ENCODE measurements around the gene VSTM4. TPM values are rescaled to one million over a fixed set of nuclear protein-coding genes. Genes with fewer than 3 reads are reported as not detected.

The VSTM4 gene
- total and polyA plus RNA-seq, 2 of the 4 experiments (the other 2 are of a cell fraction): 2.4 to 2.9 TPM

DNA sequence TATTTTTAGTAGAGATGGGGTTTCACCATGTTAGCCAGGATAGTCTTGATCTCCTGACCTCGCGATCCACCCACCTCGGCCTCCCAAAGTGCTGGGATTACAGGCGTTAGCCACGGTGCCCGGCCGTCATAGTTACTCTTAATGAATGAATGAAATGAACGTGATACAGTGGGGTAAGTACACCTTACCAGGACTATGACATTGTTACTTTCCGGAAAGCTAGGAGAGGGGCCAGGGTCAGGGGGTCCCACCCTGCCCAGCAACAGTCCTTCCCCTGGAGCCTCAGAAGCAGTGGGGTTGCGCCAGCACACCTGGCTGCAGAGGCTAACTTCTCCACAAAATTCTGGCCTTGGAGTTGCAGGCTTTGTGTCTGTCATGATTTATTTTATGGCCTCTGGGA, 21.4 kb downstream of the VSTM4 start:
- no peak overlapping the region for H3K23ac ChIP-seq (ENCODE audit: low read depth, low read length)
- ATAC-seq (ENCODE audit: low read depth): no peak
- no peak overlapping the region for H4K8ac ChIP-seq (ENCODE audit: low read depth in 2 of 2, low read length in 2 of 2)
- no peak overlapping the region for H2BK5ac ChIP-seq (ENCODE audit: low read depth, low read length, poor library complexity, severe bottlenecking)
- no peak overlapping the region for H2AK9ac ChIP-seq (replicated peaks; ENCODE audit: low read depth, low read length, poor library complexity)
- no peak overlapping the region for H4K91ac ChIP-seq (ENCODE audit: insufficient read depth, low read depth, low read length)
- no peak overlapping the region for H4K5ac ChIP-seq (ENCODE audit: low read depth, low read length)
- ChIA-PET POLR2A (ENCODE audit: unreplicated experiment) (no interaction called here), CTCF (no interaction called here)
- no peak overlapping the region for H3K4me2 ChIP-seq (ENCODE audit: low read depth, low read length)
- dilution Hi-C loops (cut with HindIII; ENCODE audit: low sequenced_read_pairs, unreplicated experiment) (no loop called here), in situ Hi-C loops (cut with MboI; ENCODE audit: low sequenced_read_pairs) (no loop called here), intact Hi-C loops (cut with micrococcal nuclease) (no loop called here)
- H3K27ac ChIP-seq (ENCODE audit: insufficient read depth, low read length): no peak overlapping the region
- no peak overlapping the region for H3K9ac ChIP-seq (ENCODE audit: low read depth, low read length)
- no peak overlapping the region for H3K56ac ChIP-seq (ENCODE audit: extremely low read depth, insufficient read depth, low read length)
- H2AFZ ChIP-seq (replicated peaks; ENCODE audit: low read length, poor library complexity): no peak overlapping the region
- BruUV-seq (replicated peaks): no TSS peak
- H3K79me1 ChIP-seq (ENCODE audit: low read depth in 1 of 2, low read length in 2 of 2): no peaks in the 10 kb centered on the region; a peak in 2 of 4 replicates
- TF ChIP-seq POLR2A (IDR thresholded peaks at IDR 0.05; ENCODE audit: low read depth, low read length) (no peak), CTCF (conservative IDR thresholded peaks at IDR 0.05; ENCODE audit: low read depth, low read length) (no peak), RFX5 (IDR thresholded peaks at IDR 0.05; ENCODE audit: low read depth, low read length) (no peak), MAFK (IDR thresholded peaks at IDR 0.05; ENCODE audit: low read depth, low read length) (no peak), CHD1 (IDR thresholded peaks at IDR 0.05; ENCODE audit: low read depth, low read length) (no peak), RCOR1 (IDR thresholded peaks at IDR 0.05; ENCODE audit: insufficient replicate concordance, low read length) (no peak), CEBPB (IDR thresholded peaks at IDR 0.05; ENCODE audit: low read depth, low read length) (no peak), NFE2L2 (IDR thresholded peaks at IDR 0.05; ENCODE audit: low read depth, low read length) (no peak), MAZ (IDR thresholded peaks at IDR 0.05; ENCODE audit: borderline replicate concordance, low read depth, low read length) (no peak), USF2 (IDR thresholded peaks at IDR 0.05; ENCODE audit: low read depth, low read length) (no peak), BHLHE40 (IDR thresholded peaks at IDR 0.05; ENCODE audit: low read depth, low read length) (no peak)
- TF ChIP-seq, protein P1, sequence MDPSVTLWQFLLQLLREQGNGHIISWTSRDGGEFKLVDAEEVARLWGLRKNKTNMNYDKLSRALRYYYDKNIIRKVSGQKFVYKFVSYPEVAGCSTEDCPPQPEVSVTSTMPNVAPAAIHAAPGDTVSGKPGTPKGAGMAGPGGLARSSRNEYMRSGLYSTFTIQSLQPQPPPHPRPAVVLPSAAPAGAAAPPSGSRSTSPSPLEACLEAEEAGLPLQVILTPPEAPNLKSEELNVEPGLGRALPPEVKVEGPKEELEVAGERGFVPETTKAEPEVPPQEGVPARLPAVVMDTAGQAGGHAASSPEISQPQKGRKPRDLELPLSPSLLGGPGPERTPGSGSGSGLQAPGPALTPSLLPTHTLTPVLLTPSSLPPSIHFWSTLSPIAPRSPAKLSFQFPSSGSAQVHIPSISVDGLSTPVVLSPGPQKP (IDR thresholded peaks at IDR 0.05; ENCODE audit: borderline replicate concordance, low read depth, low read length): no peak
- no CpG with 5 or more reads among the region's 10 CpGs for WGBS, 2 experiments (ENCODE audit: extremely low coverage in 2 of 2, insufficient read length in 1 of 2)
- no peak overlapping the region for H2BK120ac ChIP-seq (ENCODE audit: low read depth, low read length)
- H3K27me3 ChIP-seq (ENCODE audit: control insufficient read depth, insufficient read depth, low read length): no peaks in the 10 kb centered on the region
- peaks cover 3% of the 10 kb centered on the region; the same call in 1 of the 2 replicates for H3K36me3 ChIP-seq (ENCODE audit: control insufficient read depth, insufficient read depth, low read length)
- no peak overlapping the region for H2AK5ac ChIP-seq (ENCODE audit: low read depth, low read length)
- H3K9me3 ChIP-seq (ENCODE audit: control insufficient read depth, insufficient read depth, low read length): no peaks in the 10 kb centered on the region
- H3K9me1 ChIP-seq (ENCODE audit: insufficient read depth, low read length): peaks cover 4% of the 10 kb centered on the region; the same call in 1 of the 2 replicates
- 0 out of 2 replicates have a peak, but pooled peaks cover 4% of the 10 kb centered on the region for H4K20me1 ChIP-seq (ENCODE audit: insufficient read depth, low read length)
- no peak overlapping the region for H3K14ac ChIP-seq (replicated peaks; ENCODE audit: low read depth, low read length)
- H3K18ac ChIP-seq (ENCODE audit: low read depth, low read length): no peak overlapping the region
- no peak overlapping the region for H2BK15ac ChIP-seq (ENCODE audit: low read depth, low read length)
- peaks cover 6% of the 10 kb centered on the region; the same call in 1 of the 2 replicates for H3K4me1 ChIP-seq (ENCODE audit: control insufficient read depth, insufficient read depth, low read length)
- DNase-seq: no peak
- no peak overlapping the region for H3K4ac ChIP-seq (ENCODE audit: low read depth, low read length)
- no peak overlapping the region for H3K4me3 ChIP-seq (ENCODE audit: insufficient read depth, low read depth, low read length)
- no peak overlapping the region for H2BK20ac ChIP-seq (ENCODE audit: low read depth, low read length)
